K562 (cell line): Measurements from ENCODE around the gene SPATA16. TPM values are rescaled to one million over a fixed set of nuclear protein-coding genes. Genes with fewer than 3 reads are reported as not detected.
A peak's percentile ranks its signal among the peaks of the same experiment; 100 is the strongest.

Experiments
- ATAC-seq: fragments of 200-7000 bp; cut with Tn5 transposase; 3 replicates; pipeline ENCODE4 v1.9.1; 2020; ENCODE audit warnings: moderate library complexity
- BruUV-seq: library from RNA; stranded (reverse); fragments of 400-500 nt; replicated peaks from 2 replicates; lab custom pipeline; 2021; lab: Mats Ljungman, UMichigan
- CTCF ChIA-PET: fragments of 300-600 bp; formaldehyde crosslinking; extraction: SDS; loops from one replicate; lab custom pipeline; 2021; ENCODE audit warnings: low intra/inter-chr PET ratio; lab: Yijun Ruan, JAX
- POLR2A ChIA-PET: fragments of 300-600, 350-650 bp; sonication (Branson Sonifier 250); formaldehyde crosslinking; extraction: SDS; loops from one replicate; lab custom pipeline; 2021; ENCODE audit warnings: antibody characterized with exemption, inconsistent platforms; lab: Yijun Ruan, JAX
- DNase-seq, 4 experiments: peaks; one replicate each; pipeline versions ENCODE4 v3.0.0 to v3.0.0-alpha.2; 2011 to 2018; ENCODE audit warnings: low spot score in 3 of 4, mixed read lengths in 3 of 4; ENCODE audit errors: extremely low read depth in 1 of 4
- FAIRE-seq: peaks from 2 replicates; lab custom pipeline; 2011; peaks lifted over from hg19 to GRCh38; lab: Jason Lieb, UNC
- H2AFZ ChIP-seq: 2 replicates; pipeline ENCODE4 v1.6.0; 2011; ENCODE audit warnings: low read depth, low read length, control low read depth, inconsistent platforms
- H3K27ac ChIP-seq: fragments of 200-600 bp; 3 replicates; pipeline ENCODE4 v1.8.0; 2011; ENCODE audit warnings: low read depth, mild to moderate bottlenecking, control low read depth, inconsistent platforms, low read length, moderate library complexity, mixed read lengths; ENCODE audit errors: extremely low read depth
- H3K27me3 ChIP-seq, 2 experiments: fragments of 300-600 bp in 1 of 2; 2 replicates in 1 of 2; 3 replicates in 1 of 2; pipeline versions ENCODE4 v1.6.0 to v1.8.0; 2011; ENCODE audit warnings: inconsistent platforms in 2 of 2, low read length in 2 of 2, mild to moderate bottlenecking in 1 of 2, mixed read lengths in 1 of 2, moderate library complexity in 1 of 2; ENCODE audit not compliant: control insufficient read depth in 2 of 2, insufficient read depth in 2 of 2
- H3K36me3 ChIP-seq: fragments of 300-600 bp; 3 replicates; pipeline ENCODE4 v1.8.0; 2011; ENCODE audit warnings: mild to moderate bottlenecking, low read length, inconsistent platforms; ENCODE audit not compliant: control insufficient read depth, insufficient read depth
- H3K4me1 ChIP-seq, 2 experiments: fragments of 200-600 bp in 1 of 2; replicated peaks in 1 of 2; 2 replicates in 1 of 2; 3 replicates in 1 of 2; pipeline versions ENCODE4 v1.5.1 to v1.8.0; 2011; ENCODE audit warnings: inconsistent platforms in 2 of 2, low read length in 2 of 2, mild to moderate bottlenecking in 1 of 2, mixed read lengths in 1 of 2, moderate library complexity in 1 of 2; ENCODE audit not compliant: control insufficient read depth in 2 of 2, insufficient read depth in 2 of 2
- H3K4me2 ChIP-seq: 2 replicates; pipeline ENCODE4 v1.6.1; 2011; ENCODE audit warnings: low read length, control low read depth, inconsistent platforms, mixed read lengths; ENCODE audit not compliant: insufficient read depth
- H3K4me3 ChIP-seq: fragments of 200-600 bp; sonication (generic), shearing (Covaris generic); 2 replicates; pipeline ENCODE4 v1.5.1; 2016; ENCODE audit warnings: control low read depth, inconsistent platforms
- H3K79me2 ChIP-seq: fragments of 200-600 bp; 3 replicates; pipeline ENCODE4 v1.8.0; 2011; ENCODE audit warnings: low read length, inconsistent platforms; ENCODE audit not compliant: control insufficient read depth, insufficient read depth
- H3K9ac ChIP-seq, 2 experiments: 2 replicates each; pipeline versions ENCODE4 v1.6.0 to v1.6.1; 2011; ENCODE audit warnings: low read depth in 2 of 2, low read length in 2 of 2, control low read depth in 1 of 2, inconsistent platforms in 1 of 2, mild to moderate bottlenecking in 1 of 2, mixed read lengths in 1 of 2; ENCODE audit not compliant: insufficient read depth in 1 of 2
- H3K9me1 ChIP-seq: one replicate; pipeline ENCODE4 v1.6.0; 2011; ENCODE audit warnings: inconsistent platforms, mild to moderate bottlenecking, low read length, moderate library complexity; ENCODE audit not compliant: control insufficient read depth, insufficient read depth
- H3K9me3 ChIP-seq: replicated peaks from 2 replicates; pipeline ENCODE4 v1.5.1; 2011; ENCODE audit warnings: low read depth, low read length, inconsistent platforms; ENCODE audit not compliant: control insufficient read depth, insufficient read depth
- H4K20me1 ChIP-seq: replicated peaks from 2 replicates; pipeline ENCODE4 v1.6.1; 2011; ENCODE audit warnings: low read length, inconsistent platforms, mixed read lengths; ENCODE audit not compliant: control insufficient read depth, insufficient read depth
- ARID1B ChIP-seq: fragments of 450-650 bp; IDR thresholded peaks from 2 replicates; pipeline ENCODE4 v1.6.1; 2016; ENCODE audit warnings: antibody characterized with exemption, mild to moderate bottlenecking, inconsistent platforms
- DPF2 ChIP-seq: fragments of 450-650 bp; IDR thresholded peaks from 2 replicates; pipeline ENCODE4 v1.6.1; 2016
- ESRRB ChIP-seq: fragments of 250-450 bp; sonication (Bioruptor Pico); IDR thresholded peaks from 2 replicates; pipeline ENCODE4 v1.5.0; 2020; ENCODE audit warnings: mild to moderate bottlenecking, moderate library complexity, borderline replicate concordance
- FOXM1 ChIP-seq, 2 experiments: fragments of 450-650 bp in 1 of 2; sonication (generic) in 1 of 2; formaldehyde crosslinking in 1 of 2; IDR thresholded peaks; 2 replicates each; pipeline versions ENCODE4 v1.6.1 to v1.9.0; 2017 to 2022; ENCODE audit warnings: low read depth in 2 of 2, mild to moderate bottlenecking in 2 of 2, missing genetic modification reagents in 1 of 2, moderate library complexity in 1 of 2
- GATA2 ChIP-seq: sonication (generic); formaldehyde crosslinking; IDR thresholded peaks from 2 replicates; pipeline ENCODE4 v1.4.0; 2020; ENCODE audit warnings: mild to moderate bottlenecking, missing genetic modification reagents
- JUND ChIP-seq, 2 experiments: IDR thresholded peaks; 2 replicates in 1 of 2; 3 replicates in 1 of 2; pipeline ENCODE4 v1.6.1; 2011; ENCODE audit warnings: borderline replicate concordance in 2 of 2, low read depth in 2 of 2, low read length in 2 of 2, improper control_type of control experiment in 1 of 2, missing biosample characterization in 1 of 2, missing genetic modification characterization in 1 of 2, missing genetic modification reagents in 1 of 2
- LEF1 ChIP-seq: fragments of 450-650 bp; IDR thresholded peaks from 2 replicates; pipeline ENCODE4 v1.6.1; 2016; ENCODE audit warnings: mild to moderate bottlenecking
- NR2C1 ChIP-seq, 2 experiments: fragments of 450-650 bp; IDR thresholded peaks; 2 replicates each; pipeline ENCODE4 v1.6.1; 2017; ENCODE audit warnings: mild to moderate bottlenecking in 2 of 2, antibody characterized with exemption in 1 of 2, inconsistent platforms in 1 of 2, missing compliant biosample characterization in 1 of 2, missing genetic modification characterization in 1 of 2
- NR2C2 ChIP-seq, 2 experiments: fragments of 200-800 bp in 1 of 2; sonication (Bioruptor generic) in 1 of 2; sonication (generic) in 1 of 2; formaldehyde crosslinking in 1 of 2; IDR thresholded peaks; 2 replicates each; pipeline versions ENCODE4 v1.6.1 to v1.8.0; 2016 to 2022; ENCODE audit warnings: mild to moderate bottlenecking in 1 of 2, missing compliant biosample characterization in 1 of 2, missing genetic modification characterization in 1 of 2, missing genetic modification reagents in 1 of 2
- POLR2AphosphoS5 ChIP-seq: IDR thresholded peaks from 2 replicates; pipeline ENCODE4 v1.6.1; 2011; ENCODE audit warnings: mild to moderate bottlenecking, low read depth, low read length, moderate library complexity; ENCODE audit not compliant: control insufficient read depth, insufficient read depth
- SMARCA4 ChIP-seq: fragments of 450-650 bp; IDR thresholded peaks from 2 replicates; pipeline ENCODE4 v1.6.1; 2016
- SMARCE1 ChIP-seq: fragments of 450-650 bp; IDR thresholded peaks from 2 replicates; pipeline ENCODE4 v1.7.1; 2016; ENCODE audit warnings: mild to moderate bottlenecking
- TEAD4 ChIP-seq, 2 experiments: sonication (generic) in 1 of 2; formaldehyde crosslinking in 1 of 2; IDR thresholded peaks; 2 replicates each; pipeline versions ENCODE4 v1.6.1 to v1.8.0; 2012 to 2022; ENCODE audit warnings: borderline replicate concordance in 1 of 2, inconsistent platforms in 1 of 2, low read length in 1 of 2, mild to moderate bottlenecking in 1 of 2, missing genetic modification reagents in 1 of 2
- YY1 ChIP-seq, 3 experiments: IDR thresholded peaks; 2 replicates each; pipeline ENCODE4 v1.6.1; 2011; ENCODE audit warnings: low read length in 2 of 3, mild to moderate bottlenecking in 2 of 3, moderate library complexity in 2 of 3, borderline replicate concordance in 1 of 3, control low read depth in 1 of 3, low read depth in 1 of 3; ENCODE audit not compliant: insufficient read depth in 3 of 3, insufficient replicate concordance in 2 of 3, control insufficient read depth in 1 of 3, insufficient read length in 1 of 3; ENCODE audit errors: extremely low read depth in 1 of 3
- ZBTB49 ChIP-seq: sonication (generic); formaldehyde crosslinking; IDR thresholded peaks from 2 replicates; pipeline ENCODE4 v1.8.0; 2022; ENCODE audit warnings: missing genetic modification reagents, mild to moderate bottlenecking, borderline replicate concordance
- ZNF316 ChIP-seq: fragments of 450-650 bp; IDR thresholded peaks from 2 replicates; pipeline ENCODE4 v1.6.1; 2016
- ZNF436 ChIP-seq: fragments of 250-450, 450-650 bp; sonication (Bioruptor Pico); formaldehyde crosslinking; IDR thresholded peaks from 2 replicates; pipeline ENCODE4 v1.7.0; 2020; ENCODE audit warnings: mild to moderate bottlenecking
- ZNF766 ChIP-seq: fragments of 200-800 bp; sonication (Bioruptor generic); conservative IDR thresholded peaks from 2 replicates; pipeline ENCODE4 v1.6.1; 2016; ENCODE audit warnings: missing genetic modification characterization, missing compliant biosample characterization
- WGBS: fragments of 100-300 bp; shearing (Covaris generic); methylation state at CpG from one replicate; pipeline ENCODE4 v1.1.6; 2016; ENCODE audit warnings: low coverage, mixed read lengths; ENCODE audit not compliant: insufficient coverage; ENCODE audit errors: missing lambda C conversion rate; 5-methylcytosine and 5-hydroxymethylcytosine counted together
- in situ Hi-C: fragments of 300-500 bp; cut with MboI; formaldehyde crosslinking; loops from 4 replicates; pipeline ENCODE4 v1.15.0; 2018; ENCODE audit warnings: inconsistent platforms, mixed read lengths
- intact Hi-C: fragments of 100-400 bp; cut with micrococcal nuclease; formaldehyde crosslinking; loops from 2 replicates; pipeline ENCODE4 v1.14.2; 2022
- polyA plus RNA-seq, 8 experiments: library from polyadenylated mRNA; depleted of rRNA in 4 of 8; stranded (reverse) in 5 of 8; unstranded in 3 of 8; fragments of >200 nt; fragmentation: Nextera tagmentation in 2 of 8; fragmentation: Illumina TruSeq in 1 of 8; extraction: Ambion mirVana in 2 of 8; extraction: Trizol in 1 of 8; gene quantifications; 2 replicates each; pipeline versions ENCODE4 v1.2.1 to v1.2.3, GENCODE V29; 2011 to 2014; ENCODE audit warnings: inconsistent platforms in 1 of 8, missing spikeins in 1 of 8
- total RNA-seq, 7 experiments: library from RNA; depleted of rRNA in 6 of 7; stranded (reverse); fragments of >200 nt in 6 of 7; fragmentation: Illumina TruSeq in 2 of 7; extraction: Trizol in 2 of 7; gene quantifications; 2 replicates each; pipeline versions ENCODE4 v1.2.1 to v1.2.3, GENCODE V29; 2011 to 2021; ENCODE audit warnings: low replicate concordance in 1 of 7

SPATA16 gene
- total and polyA plus RNA-seq, 9 of the 15 experiments (the other 6 are each of a cell fraction or from before 2014, with no cell fraction given): not detected

- WGBS: 19% methylated on average over 2 of the region's 2 CpGs
- no TSS peak for BruUV-seq
- intact Hi-C loops: no loop called here
- CTCF ChIA-PET: no interaction called here
- peak overlapping the region; percentile 85 for H2AFZ ChIP-seq
- H4K20me1 ChIP-seq: no peaks in the 10 kb centered on the region
- H3K79me2 ChIP-seq: no peaks in the 10 kb centered on the region
- no peak overlapping the region for H3K4me3 ChIP-seq
- DNase-seq (peak in 1 of 4 experiments; percentile 30), FAIRE-seq (peak; percentile 42), ATAC-seq (peak; percentile 82)
- POLR2A ChIA-PET: interaction anchor here (1.0 kb wide), 1 partner anchor 31 kb away, joined by 3 read pairs; no protein-coding TSS in a partner anchor
- H3K9me1 ChIP-seq: no peaks in the 10 kb centered on the region
- H3K9ac ChIP-seq: no peak overlapping the region
- in situ Hi-C loops: no loop called here
- H3K4me1 ChIP-seq: peaks cover 0 to 9% of the 10 kb centered on the region in 2 experiments; a peak in 2 of 5 replicates
- no peak overlapping the region for H3K27ac ChIP-seq
- H3K9me3 ChIP-seq: no peaks in the 10 kb centered on the region
- no peaks in the 10 kb centered on the region for H3K36me3 ChIP-seq
- no peak overlapping the region for H3K4me2 ChIP-seq
- no peaks in the 10 kb centered on the region for H3K27me3 ChIP-seq
- no peak for TF ChIP-seq ZNF436
- TF ChIP-seq ZNF316: no peak
- no peak for TF ChIP-seq YY1 (IDR thresholded peaks at IDR 0.05; ENCODE audit: borderline replicate concordance in 1 of 3, control insufficient read depth in 1 of 3, extremely low read depth in 1 of 3, insufficient read depth in 3 of 3, insufficient read length in 1 of 3, insufficient replicate concordance in 2 of 3, low read depth in 1 of 3, low read length in 2 of 3)
- TF ChIP-seq JUND (IDR thresholded peaks at IDR 0.05; ENCODE audit: borderline replicate concordance, low read depth, low read length): peak; percentile 94
- peak; percentile 95 for TF ChIP-seq JUND (tag; IDR thresholded peaks at IDR 0.05; ENCODE audit: borderline replicate concordance, low read depth, low read length)
- peak; percentile 75 for TF ChIP-seq FOXM1 (IDR thresholded peaks at IDR 0.05; ENCODE audit: low read depth)
- TF ChIP-seq FOXM1 (CRISPR knock-in tag; IDR thresholded peaks at IDR 0.05; ENCODE audit: low read depth): no peak
- TF ChIP-seq ZNF766 (CRISPR knock-in tag): no peak
- peak; percentile 11; the same call in 1 of the 2 replicates for TF ChIP-seq TEAD4 (IDR thresholded peaks at IDR 0.05; ENCODE audit: low read length)
- no peak for TF ChIP-seq TEAD4 (CRISPR knock-in tag; IDR thresholded peaks at IDR 0.05; ENCODE audit: borderline replicate concordance)
- 0 out of 2 replicates have a peak, but pooled peaks have one; percentile 41 for TF ChIP-seq LEF1
- peak; percentile 75 for TF ChIP-seq DPF2
- TF ChIP-seq NR2C2 (CRISPR knock-in tag; IDR thresholded peaks at IDR 0.05): no peak
- TF ChIP-seq NR2C2 (tag; IDR thresholded peaks at IDR 0.05): peak; percentile 22; the same call in 1 of the 2 replicates
- peak; percentile 83 for TF ChIP-seq SMARCE1
- peak; percentile 63 for TF ChIP-seq ARID1B
- no peak for TF ChIP-seq NR2C1 (IDR thresholded peaks at IDR 0.05)
- 0 out of 2 replicates have a peak, but pooled peaks have one; percentile 12 for TF ChIP-seq NR2C1 (tag; IDR thresholded peaks at IDR 0.05)
- TF ChIP-seq GATA2 (CRISPR knock-in tag): 0 out of 2 replicates have a peak, but pooled peaks have one; percentile 10
- peak; percentile 79; the same call in 1 of the 2 replicates for TF ChIP-seq SMARCA4
- TF ChIP-seq POLR2AphosphoS5: no peak
- no peak for TF ChIP-seq ESRRB (CRISPR knock-in tag)
- no peak for TF ChIP-seq ZBTB49
Measured at GRCh38 chr3:173037840-173038483, 103.1 kb downstream of the SPATA16 start.
